Smooth muscle cell of the coronary artery (primary cell): ENCODE results near the gene DPY19L2. TPM values are rescaled to one million over a fixed set of nuclear protein-coding genes. Genes with fewer than 3 reads are reported as not detected.

Source experiments
- total RNA-seq: library from RNA; depleted of rRNA; stranded (reverse); fragments of >200 nt; gene quantifications from 2 replicates; pipeline ENCODE4 v1.2.3, GENCODE V29; 2014; ENCODE audit warnings: low replicate concordance

DPY19L2 gene
- total RNA-seq = 0.47 and 1.3 TPM in 2 replicates

DNA sequence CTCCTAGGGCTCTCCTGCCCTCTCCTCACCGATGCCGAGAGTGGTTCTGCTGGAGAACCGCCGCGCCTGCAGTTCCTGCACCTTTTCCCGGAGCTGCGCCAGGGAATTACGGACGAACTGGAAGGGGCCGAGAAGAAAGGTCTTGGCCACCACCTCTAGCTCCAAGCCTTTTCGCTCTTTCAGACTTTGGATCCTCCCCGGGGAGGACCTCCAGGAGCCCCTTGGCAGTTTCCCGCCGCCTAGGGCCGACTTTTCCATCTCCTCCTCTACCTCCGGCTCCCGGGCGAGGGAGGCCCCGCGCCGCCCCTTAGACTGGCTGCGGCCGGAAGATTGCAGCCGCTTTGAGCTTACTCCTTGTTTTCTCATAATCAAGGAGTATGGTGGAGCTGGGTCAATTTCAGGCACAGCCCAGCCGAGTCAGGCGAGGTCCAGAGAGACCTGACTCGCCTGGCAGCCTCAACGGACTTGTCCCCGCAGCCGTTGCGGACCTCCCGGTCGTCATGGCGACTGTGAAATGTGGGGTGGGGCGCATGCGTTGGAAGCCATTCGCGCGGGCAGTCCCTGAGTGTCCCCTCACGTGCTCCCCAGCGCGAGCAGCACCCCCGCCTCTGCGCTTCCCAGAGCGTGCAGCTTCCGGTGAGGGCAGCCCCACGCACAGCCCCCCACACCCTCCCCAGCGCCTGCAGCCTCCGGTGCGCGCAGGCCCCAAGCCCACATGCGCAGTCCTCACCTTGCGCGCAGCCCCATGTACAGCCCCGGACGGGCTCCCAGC is at the start of gene DPY19L2:
TSS of gene DPY19L2 (minus strand) at position 466 of the 772 bp plus-strand sequence. CDS start at position 366, 100 bp downstream.

Other genes starting within 250 kb of the DPY19L2 start
- 8.9 and 9.5 TPM in 2 replicates for gene RXYLT1, start 111.4 kb upstream of the DPY19L2 start, total RNA-seq
- gene SRGAP1, start 176.2 kb upstream of the DPY19L2 start, total RNA-seq = 2.6 and 26.2 TPM in 2 replicates